GM20431 (cell line): ENCODE data around the gene FUT3.
"Not testable (repeated sequence)": the region's sequence is repeated elsewhere in the genome, so short reads cannot be mapped to it uniquely, and the experiment has no call there.

Experiments used
- in situ Hi-C: fragments of 300-500 bp; cut with MseI, MboI; formaldehyde crosslinking; loops from one replicate; pipeline ENCODE4 v1.15.0; 2020; ENCODE audit warnings: low sequenced_read_pairs; ENCODE audit not compliant: unreplicated experiment

FUT3 gene

DNA sequence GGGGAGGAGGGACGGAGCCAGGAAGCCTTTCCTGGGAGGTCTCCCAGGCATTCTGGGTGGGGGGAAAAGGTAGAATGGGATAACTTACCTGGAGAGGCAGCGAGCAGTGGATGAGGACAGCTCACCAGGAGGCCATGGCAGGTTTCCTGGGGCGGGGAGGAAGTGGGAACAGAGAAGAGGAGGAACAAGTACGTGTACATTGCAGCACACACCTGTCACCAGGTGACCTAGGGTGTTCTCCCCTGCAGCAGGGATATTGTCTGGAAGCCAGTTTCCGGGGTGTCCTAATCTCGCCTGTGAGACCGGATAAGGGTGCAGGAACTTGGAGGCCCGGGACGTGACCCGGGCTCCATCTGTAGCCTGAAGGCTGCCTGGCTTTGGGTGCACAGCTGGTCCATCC lies at the start of gene FUT3:
Gene FUT3, minus strand, starts transcription at position 148 of the 400 bp plus-strand sequence.
- in situ Hi-C loops: no loop called here

DNA sequence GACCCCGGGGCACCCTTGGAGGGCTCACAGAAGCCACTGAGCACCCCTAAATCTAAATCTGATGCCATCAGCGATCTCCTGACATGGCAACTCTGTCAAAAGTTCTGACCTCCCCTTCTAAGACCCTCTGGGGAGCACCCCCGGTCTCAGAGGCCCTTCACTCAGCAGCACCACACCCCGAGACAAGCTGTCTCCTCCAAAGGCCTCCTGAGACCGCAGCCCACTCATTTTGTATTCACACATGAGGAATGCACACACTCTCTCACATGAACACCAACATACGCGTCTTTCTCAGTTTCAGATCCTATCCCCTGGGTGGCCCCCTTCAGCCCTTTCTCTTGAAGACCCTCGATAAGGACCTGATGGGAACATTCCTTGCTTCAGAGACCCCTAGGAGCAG lies 49.7 kb upstream of the FUT3 start:
- in situ Hi-C loops: no loop called here

- in situ Hi-C loops: no loop called here
Measured at GRCh38 chr19:5899728-5900526, 48.7 kb upstream of the FUT3 start.

GRCh38 chr19:5897189-5897969 lies 46.1 kb upstream of the FUT3 start:
- in situ Hi-C loops: no loop called here

GRCh38 chr19:5896365-5897076 lies 45.3 kb upstream of the FUT3 start:
- in situ Hi-C loops: no loop called here

DNA sequence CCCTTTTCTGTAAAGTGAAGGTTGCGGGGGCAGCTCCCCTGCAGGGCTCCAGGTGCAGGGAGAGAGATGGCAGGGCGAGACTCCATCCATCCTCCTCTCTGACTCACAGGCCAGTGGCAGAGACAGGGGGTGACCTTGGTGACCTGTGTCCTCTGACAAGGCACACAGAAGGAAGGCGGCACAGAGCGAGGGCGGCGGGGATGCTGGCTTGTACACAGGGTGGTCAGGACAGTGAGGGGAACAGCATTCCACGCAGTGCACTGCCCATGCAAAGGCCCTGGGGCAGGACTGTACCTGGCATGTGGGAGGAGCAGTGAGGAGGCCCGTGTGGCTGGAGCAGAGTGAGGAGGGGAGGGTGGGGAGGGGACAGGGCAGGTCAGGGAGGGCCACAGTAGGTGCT lies 44.6 kb upstream of the FUT3 start:
- in situ Hi-C loops: no loop called here

DNA sequence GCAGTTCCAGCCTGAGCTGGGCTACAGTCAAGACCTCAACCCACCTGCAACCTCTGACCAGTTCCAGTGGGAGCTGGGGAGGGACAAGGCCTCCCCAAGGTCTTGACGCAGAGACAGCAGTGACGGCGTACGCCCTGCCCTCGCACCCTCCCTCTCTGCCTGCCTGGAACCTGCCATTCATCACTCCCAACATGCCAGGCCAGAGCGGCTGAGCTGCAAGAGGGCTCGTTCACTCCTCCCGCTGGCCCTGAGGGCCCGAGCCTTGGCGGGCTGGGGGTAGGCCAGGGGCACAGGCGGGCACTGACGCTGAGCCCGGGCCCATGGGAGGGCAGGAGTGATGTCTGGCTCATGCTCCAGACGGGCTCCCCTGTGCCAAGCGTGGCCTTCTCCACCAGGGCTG lies 44.2 kb upstream of the FUT3 start:
- in situ Hi-C loops: no loop called here

DNA sequence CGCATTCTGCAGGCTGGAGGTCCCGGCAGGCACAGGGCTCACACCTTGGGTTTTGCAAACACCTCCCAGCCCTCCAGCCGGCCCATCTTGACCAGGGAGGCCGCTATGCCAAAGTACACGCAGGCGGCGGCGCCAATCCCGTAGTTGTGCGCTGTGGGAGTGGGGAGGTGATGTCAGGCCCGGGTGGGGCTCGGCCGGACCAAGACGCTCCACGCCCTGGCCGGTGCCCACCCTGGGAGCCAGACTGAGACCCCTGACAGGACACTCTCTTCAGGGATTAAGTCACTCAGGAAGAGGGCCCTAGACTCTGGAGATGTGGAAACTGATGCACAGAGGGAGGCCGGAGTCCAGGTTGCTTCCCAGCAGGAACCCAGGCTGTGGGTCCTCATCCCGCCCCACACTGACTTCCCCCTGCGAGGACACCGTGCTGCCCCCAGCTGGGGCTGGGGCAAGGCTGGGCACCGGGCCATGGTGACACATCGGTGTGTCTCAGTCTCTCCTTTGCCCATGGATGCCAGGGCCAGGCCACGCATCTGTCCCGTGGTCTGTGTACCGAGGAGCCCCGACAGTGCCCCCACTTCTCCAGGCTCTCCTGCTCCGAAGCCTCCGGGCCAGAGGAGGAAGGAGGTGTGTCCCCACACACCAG lies 43.6 kb upstream of the FUT3 start:
- in situ Hi-C loops: no loop called here

DNA sequence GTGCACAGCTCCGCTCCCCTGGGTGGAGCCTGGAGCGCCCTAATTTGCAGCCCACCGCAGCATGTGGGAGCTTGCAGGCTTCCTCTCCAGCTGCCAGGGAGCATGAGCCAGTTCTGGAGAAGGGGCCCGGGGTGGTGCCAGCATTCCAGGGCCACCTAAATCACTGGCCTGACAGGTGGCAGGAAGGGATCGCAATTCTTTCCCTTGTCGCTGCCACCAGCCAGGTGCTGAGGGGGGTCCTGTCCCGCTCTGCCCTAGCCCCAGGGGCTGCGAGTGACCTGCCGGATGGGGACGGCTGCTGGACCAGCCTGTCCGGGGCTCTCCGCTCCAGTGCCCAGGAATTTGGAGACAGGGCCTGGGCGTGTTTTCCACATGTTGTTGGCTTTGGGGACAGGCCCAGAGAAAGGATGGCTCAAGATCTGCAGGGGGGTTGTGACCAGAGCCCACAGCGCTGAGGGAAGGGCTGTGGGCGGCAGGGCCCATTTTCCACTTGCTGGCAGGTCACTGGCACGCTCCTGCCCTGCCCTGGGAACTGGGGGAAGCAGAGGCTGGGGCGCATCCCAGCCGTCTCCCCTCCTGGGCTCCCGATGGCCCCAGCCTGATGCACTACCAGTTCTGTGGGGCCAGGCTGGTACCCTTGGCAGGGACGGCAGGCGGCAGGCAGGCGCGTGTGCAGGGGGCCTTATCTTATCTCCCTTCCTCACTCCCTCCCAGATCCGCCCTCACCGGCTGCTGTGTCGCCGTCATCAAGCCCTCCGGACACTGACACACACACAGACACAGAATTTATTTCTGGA lies 42.9 kb upstream of the FUT3 start:
- in situ Hi-C loops: no loop called here

- in situ Hi-C loops: no loop called here
Measured at GRCh38 chr19:5893296-5893903, 42.2 kb upstream of the FUT3 start.

- in situ Hi-C loops: no loop called here
Measured at GRCh38 chr19:5892772-5893275, 41.6 kb upstream of the FUT3 start.

DNA sequence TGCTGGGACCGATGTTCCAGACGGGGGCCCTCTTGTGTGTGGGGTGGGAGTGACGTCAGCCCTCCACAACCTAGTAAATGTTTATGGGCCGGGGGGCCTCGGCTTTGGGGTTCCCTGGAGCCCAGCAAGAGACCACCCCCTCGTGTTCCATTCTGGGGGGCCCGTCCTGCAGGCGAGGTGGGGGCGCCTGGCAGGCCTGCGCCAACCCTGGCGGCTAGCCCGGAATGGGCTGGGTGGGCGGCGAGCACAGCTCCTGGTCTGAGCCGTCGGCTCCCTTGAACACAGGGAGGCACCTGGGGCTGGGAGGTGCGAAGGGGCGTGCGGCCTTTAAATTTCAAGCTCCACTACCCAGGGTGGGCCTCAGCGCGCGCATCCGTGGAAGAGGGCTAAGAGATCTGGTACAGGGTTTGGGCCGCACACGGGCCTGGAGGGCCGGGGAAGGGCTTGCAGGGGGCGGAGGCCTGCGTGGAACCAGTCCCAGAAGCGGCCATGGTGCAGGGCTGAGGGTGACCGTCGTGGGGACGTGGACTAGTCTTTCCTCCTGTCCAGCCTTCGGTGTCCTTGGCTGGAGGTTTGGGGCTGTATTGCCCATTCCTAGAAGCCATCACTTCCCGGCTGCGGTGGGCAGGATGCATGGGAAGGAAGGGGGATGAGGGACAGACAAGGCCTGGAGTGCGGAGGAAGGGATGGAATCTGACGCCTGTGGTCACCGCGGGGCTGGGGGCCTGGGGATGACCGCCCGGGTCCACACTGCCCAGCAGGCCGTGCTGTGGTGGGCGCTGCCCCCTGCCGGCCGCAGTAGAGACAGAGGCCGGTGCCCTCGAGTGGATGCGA lies 40.9 kb upstream of the FUT3 start:
- in situ Hi-C loops: no loop called here

GRCh38 chr19:5891572-5891937 lies 40.3 kb upstream of the FUT3 start:
- in situ Hi-C loops: no loop called here

DNA sequence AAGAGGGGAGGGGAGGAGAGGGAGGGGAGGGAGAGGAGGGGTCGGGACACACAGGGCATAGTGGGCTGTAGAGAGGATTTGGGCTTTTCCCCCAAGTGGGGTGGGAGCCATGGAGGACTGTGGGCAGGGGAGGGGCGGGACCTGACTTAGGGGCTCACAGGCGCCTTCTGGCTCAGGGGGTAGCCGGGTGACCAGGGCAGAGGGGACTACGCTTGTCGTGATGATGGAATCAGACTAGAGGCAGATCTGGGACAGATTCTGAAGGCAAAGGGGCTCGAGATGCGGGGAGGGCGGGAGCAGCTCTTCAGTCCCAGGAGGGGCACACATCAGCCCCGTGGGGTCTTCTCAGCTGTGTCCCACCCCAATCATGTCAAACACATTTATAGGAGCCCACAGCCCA lies 38.9 kb upstream of the FUT3 start:
- in situ Hi-C loops: no loop called here

- in situ Hi-C loops: no loop called here
Measured at GRCh38 chr19:5889288-5889971, 38.2 kb upstream of the FUT3 start.

DNA sequence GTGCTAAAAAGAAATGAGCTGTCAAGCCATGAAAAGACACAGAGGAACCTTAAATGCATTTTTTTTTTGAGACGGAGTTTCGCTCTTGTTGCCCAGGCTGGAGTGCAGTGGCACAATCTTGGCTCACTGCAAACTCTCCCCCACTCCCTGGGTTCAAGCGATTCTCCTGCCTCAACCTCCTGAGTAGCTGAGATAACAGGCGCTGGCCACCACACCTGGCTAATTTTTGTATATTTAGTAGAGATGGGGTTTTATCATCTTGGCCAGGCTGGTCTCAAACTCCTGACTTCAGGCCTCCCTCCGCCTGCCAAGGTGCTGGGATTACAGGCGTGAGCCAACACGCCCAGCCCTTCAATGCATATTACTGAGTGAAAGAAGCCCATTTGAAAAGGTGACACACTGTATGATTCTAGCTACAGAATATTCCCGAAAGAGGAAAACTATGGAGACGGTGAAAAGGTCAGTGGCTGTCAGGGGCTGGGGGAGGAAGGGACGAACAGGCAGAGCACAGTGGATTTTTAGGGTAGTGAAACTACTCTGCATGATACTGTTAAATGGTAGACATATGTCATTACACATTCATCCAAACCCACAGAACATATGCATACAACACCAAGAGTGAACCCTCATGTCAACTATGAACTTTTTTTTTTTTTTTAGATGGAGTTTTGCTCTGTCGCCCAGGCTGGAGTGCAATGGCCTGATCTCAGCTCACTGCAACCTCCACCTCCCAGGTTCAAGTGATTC lies 33.0 kb upstream of the FUT3 start:
- in situ Hi-C loops: not testable (repeated sequence)
